WTC11 (cell line): ENCODE results near the gene HS2ST1. TPM values are rescaled to one million over a fixed set of nuclear protein-coding genes. Genes with fewer than 3 reads are reported as not detected.

ENCODE experiments used
- ATAC-seq: fragments of 200-7000 bp; cut with Tn5 transposase; 2 replicates; pipeline ENCODE4 v1.10.0; 2021; ENCODE audit warnings: mild to moderate bottlenecking, moderate library complexity
- CTCF ChIA-PET: fragments of 300-600 bp; sonication (Branson Sonifier 250); formaldehyde crosslinking; loops from one replicate; lab custom pipeline; 2021; ENCODE audit warnings: antibody characterized with exemption; lab: Charles Lee
- POLR2A ChIA-PET: fragments of 350-600 bp; sonication (Branson Sonifier 250); formaldehyde crosslinking; loops from one replicate; lab custom pipeline; 2021; ENCODE audit warnings: antibody characterized with exemption; lab: Charles Lee
- DNase-seq: peaks from one replicate; pipeline ENCODE4 v3.0.0; 2021; ENCODE audit warnings: low spot score
- H3K27ac Mint-ChIP-seq: 2 replicates; pipeline ENCODE4 v1.8.0; 2021; ENCODE audit warnings: mixed read lengths
- H3K27me3 Mint-ChIP-seq: 2 replicates; pipeline ENCODE4 v1.8.0; 2021; ENCODE audit warnings: low read depth, mild to moderate bottlenecking, moderate library complexity, mixed read lengths
- H3K36me3 Mint-ChIP-seq: 2 replicates; pipeline ENCODE4 v1.8.0; 2021; ENCODE audit warnings: mixed read lengths
- H3K4me1 Mint-ChIP-seq: 2 replicates; pipeline ENCODE4 v1.8.0; 2022; ENCODE audit warnings: mixed read lengths
- H3K4me3 Mint-ChIP-seq: 2 replicates; pipeline ENCODE4 v1.8.0; 2021; ENCODE audit warnings: mild to moderate bottlenecking, moderate library complexity, mixed read lengths
- H3K9me3 Mint-ChIP-seq: 2 replicates; pipeline ENCODE4 v1.8.0; 2021; ENCODE audit warnings: mixed read lengths
- ATF1 ChIP-seq: sonication (generic); formaldehyde crosslinking; IDR thresholded peaks from 2 replicates; pipeline ENCODE4 v1.8.1; 2023; ENCODE audit warnings: mild to moderate bottlenecking, moderate library complexity, missing genetic modification reagents
- ERG ChIP-seq: fragments of 250-450 bp; sonication (Bioruptor Pico); IDR thresholded peaks from 2 replicates; pipeline ENCODE4 v1.8.0; 2021; ENCODE audit warnings: mild to moderate bottlenecking
- NFATC4 ChIP-seq: fragments of 250-450 bp; sonication (Bioruptor Pico); IDR thresholded peaks from 2 replicates; pipeline ENCODE4 v1.9.0; 2021; ENCODE audit warnings: mild to moderate bottlenecking
- NFE2L1 ChIP-seq: sonication (generic); formaldehyde crosslinking; IDR thresholded peaks from 2 replicates; pipeline ENCODE4 v1.8.1; 2023; ENCODE audit warnings: missing genetic modification reagents
- NR1H2 ChIP-seq: sonication (generic); formaldehyde crosslinking; IDR thresholded peaks from 2 replicates; pipeline ENCODE4 v1.9.0; 2021; ENCODE audit warnings: mild to moderate bottlenecking, moderate library complexity, missing genetic modification reagents
- NR2C2 ChIP-seq: sonication (generic); formaldehyde crosslinking; IDR thresholded peaks from 2 replicates; pipeline ENCODE4 v1.8.0; 2022; ENCODE audit warnings: mild to moderate bottlenecking, missing genetic modification reagents
- OVOL2 ChIP-seq: fragments of 250-450 bp; sonication (Bioruptor Pico); IDR thresholded peaks from 2 replicates; pipeline ENCODE4 v1.9.0; 2021; ENCODE audit warnings: mild to moderate bottlenecking, borderline replicate concordance
- PRRX2 ChIP-seq: fragments of 250-450 bp; sonication (Bioruptor Pico); IDR thresholded peaks from 2 replicates; pipeline ENCODE4 v1.8.0; 2021; ENCODE audit warnings: mild to moderate bottlenecking
- RORB ChIP-seq: fragments of 250-450 bp; sonication (Bioruptor Pico); IDR thresholded peaks from 2 replicates; pipeline ENCODE4 v1.9.0; 2021; ENCODE audit warnings: mild to moderate bottlenecking
- SMAD4 ChIP-seq: sonication (generic); formaldehyde crosslinking; IDR thresholded peaks from 2 replicates; pipeline ENCODE4 v1.8.0; 2022; ENCODE audit warnings: mild to moderate bottlenecking, missing genetic modification reagents
- ZBTB21 ChIP-seq: sonication (generic); formaldehyde crosslinking; IDR thresholded peaks from 2 replicates; pipeline ENCODE4 v1.8.1; 2023; ENCODE audit warnings: mild to moderate bottlenecking, missing genetic modification reagents, borderline replicate concordance
- ZNF138 ChIP-seq: sonication (generic); formaldehyde crosslinking; conservative IDR thresholded peaks from 2 replicates; pipeline ENCODE4 v1.8.1; 2022; ENCODE audit warnings: mild to moderate bottlenecking, moderate library complexity, missing genetic modification reagents
- ZNF219 ChIP-seq: sonication (generic); formaldehyde crosslinking; IDR thresholded peaks from 2 replicates; pipeline ENCODE4 v1.8.0; 2023; ENCODE audit warnings: missing genetic modification reagents, mild to moderate bottlenecking, borderline replicate concordance
- ZNF263 ChIP-seq: sonication (generic); formaldehyde crosslinking; IDR thresholded peaks from 2 replicates; pipeline ENCODE4 v1.8.1; 2022; ENCODE audit warnings: low read depth, mild to moderate bottlenecking, moderate library complexity, missing genetic modification reagents
- ZNF317 ChIP-seq: sonication (generic); formaldehyde crosslinking; IDR thresholded peaks from 2 replicates; pipeline ENCODE4 v1.8.1; 2023; ENCODE audit warnings: low read depth, mild to moderate bottlenecking, moderate library complexity, missing genetic modification reagents, borderline replicate concordance
- ZNF423 ChIP-seq: fragments of 250-450 bp; sonication (Bioruptor Pico); IDR thresholded peaks from 2 replicates; pipeline ENCODE4 v2.1.2; 2022; ENCODE audit warnings: mild to moderate bottlenecking, moderate library complexity
- total RNA-seq: library from RNA; stranded (reverse); gene quantifications from 3 replicates; pipeline ENCODE4 v1.2.3, GENCODE V29; 2021
- TF ChIP-seq, protein P1 (sequence below): sonication (generic); formaldehyde crosslinking; IDR thresholded peaks from 2 replicates; pipeline ENCODE4 v1.8.0; 2022; ENCODE audit warnings: missing genetic modification reagents
- TF ChIP-seq, protein P2 (sequence below): sonication (generic); formaldehyde crosslinking; IDR thresholded peaks from 2 replicates; pipeline ENCODE4 v1.8.1; 2022; ENCODE audit warnings: mild to moderate bottlenecking, moderate library complexity, missing genetic modification reagents

The HS2ST1 gene
- total RNA-seq, 1 experiment from 2014 or later = 24.7 TPM

DNA sequence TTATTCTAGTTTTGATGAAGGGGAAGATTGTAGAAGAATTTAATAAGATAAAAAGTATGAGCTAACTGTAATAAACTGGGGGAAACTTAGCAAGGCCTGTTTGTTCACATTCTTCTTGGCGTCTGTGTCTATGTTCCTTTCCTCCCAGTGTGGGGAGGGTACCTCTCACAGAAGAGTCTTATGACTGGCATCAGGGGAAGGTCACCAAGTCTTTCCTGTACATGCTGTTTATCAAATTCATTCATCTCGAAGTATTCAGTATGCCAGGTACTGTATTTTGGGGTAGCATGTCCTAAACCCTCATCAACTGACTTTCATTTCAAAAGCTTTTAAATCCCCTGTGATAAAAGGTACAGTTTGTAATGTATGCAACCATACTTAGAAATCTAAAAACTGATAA is 78.4 kb downstream of the HS2ST1 start (continued):
- TF ChIP-seq ZNF138 (CRISPR knock-in tag) (no peak), NFE2L1 (CRISPR knock-in tag) (no peak), ZNF219 (no peak), ZNF317 (CRISPR knock-in tag) (no peak), OVOL2 (CRISPR knock-in tag) (no peak)

- Mint-ChIP-seq H3K27me3 (no peaks in the 10 kb centered on the region), H3K36me3 (peaks cover 3% of the 10 kb centered on the region), H3K4me1 (peaks cover 32% of the 10 kb centered on the region), H3K27ac (no peak overlapping the region), H3K4me3 (no peak overlapping the region), H3K9me3 (no peaks in the 10 kb centered on the region)
- TF ChIP-seq NFE2L1 (CRISPR knock-in tag) (no peak), ZNF423 (CRISPR knock-in tag) (no peak), PRRX2 (CRISPR knock-in tag) (no peak), SMAD4 (CRISPR knock-in tag) (no peak), ZBTB21 (CRISPR knock-in tag) (no peak), ATF1 (no peak), ZNF263 (CRISPR knock-in tag) (no peak), NR2C2 (CRISPR knock-in tag) (no peak), RORB (CRISPR knock-in tag) (no peak)
- TF ChIP-seq, protein P1, sequence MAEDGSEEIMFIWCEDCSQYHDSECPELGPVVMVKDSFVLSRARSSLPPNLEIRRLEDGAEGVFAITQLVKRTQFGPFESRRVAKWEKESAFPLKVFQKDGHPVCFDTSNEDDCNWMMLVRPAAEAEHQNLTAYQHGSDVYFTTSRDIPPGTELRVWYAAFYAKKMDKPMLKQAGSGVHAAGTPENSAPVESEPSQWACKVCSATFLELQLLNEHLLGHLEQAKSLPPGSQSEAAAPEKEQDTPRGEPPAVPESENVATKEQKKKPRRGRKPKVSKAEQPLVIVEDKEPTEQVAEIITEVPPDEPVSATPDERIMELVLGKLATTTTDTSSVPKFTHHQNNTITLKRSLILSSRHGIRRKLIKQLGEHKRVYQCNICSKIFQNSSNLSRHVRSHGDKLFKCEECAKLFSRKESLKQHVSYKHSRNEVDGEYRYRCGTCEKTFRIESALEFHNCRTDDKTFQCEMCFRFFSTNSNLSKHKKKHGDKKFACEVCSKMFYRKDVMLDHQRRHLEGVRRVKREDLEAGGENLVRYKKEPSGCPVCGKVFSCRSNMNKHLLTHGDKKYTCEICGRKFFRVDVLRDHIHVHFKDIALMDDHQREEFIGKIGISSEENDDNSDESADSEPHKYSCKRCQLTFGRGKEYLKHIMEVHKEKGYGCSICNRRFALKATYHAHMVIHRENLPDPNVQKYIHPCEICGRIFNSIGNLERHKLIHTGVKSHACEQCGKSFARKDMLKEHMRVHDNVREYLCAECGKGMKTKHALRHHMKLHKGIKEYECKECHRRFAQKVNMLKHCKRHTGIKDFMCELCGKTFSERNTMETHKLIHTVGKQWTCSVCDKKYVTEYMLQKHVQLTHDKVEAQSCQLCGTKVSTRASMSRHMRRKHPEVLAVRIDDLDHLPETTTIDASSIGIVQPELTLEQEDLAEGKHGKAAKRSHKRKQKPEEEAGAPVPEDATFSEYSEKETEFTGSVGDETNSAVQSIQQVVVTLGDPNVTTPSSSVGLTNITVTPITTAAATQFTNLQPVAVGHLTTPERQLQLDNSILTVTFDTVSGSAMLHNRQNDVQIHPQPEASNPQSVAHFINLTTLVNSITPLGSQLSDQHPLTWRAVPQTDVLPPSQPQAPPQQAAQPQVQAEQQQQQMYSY (CRISPR knock-in tag) = no peak
- TF ChIP-seq, protein P2, sequence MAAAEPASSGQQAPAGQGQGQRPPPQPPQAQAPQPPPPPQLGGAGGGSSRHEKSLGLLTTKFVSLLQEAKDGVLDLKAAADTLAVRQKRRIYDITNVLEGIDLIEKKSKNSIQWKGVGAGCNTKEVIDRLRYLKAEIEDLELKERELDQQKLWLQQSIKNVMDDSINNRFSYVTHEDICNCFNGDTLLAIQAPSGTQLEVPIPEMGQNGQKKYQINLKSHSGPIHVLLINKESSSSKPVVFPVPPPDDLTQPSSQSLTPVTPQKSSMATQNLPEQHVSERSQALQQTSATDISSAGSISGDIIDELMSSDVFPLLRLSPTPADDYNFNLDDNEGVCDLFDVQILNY (CRISPR knock-in tag) = no peak
- ChIA-PET POLR2A (no interaction called here), CTCF (no interaction called here)
- ATAC-seq (no peak), DNase-seq (no peak)
Measured at GRCh38 chr1:86993269-86993985, 79.0 kb downstream of the HS2ST1 start.

DNA sequence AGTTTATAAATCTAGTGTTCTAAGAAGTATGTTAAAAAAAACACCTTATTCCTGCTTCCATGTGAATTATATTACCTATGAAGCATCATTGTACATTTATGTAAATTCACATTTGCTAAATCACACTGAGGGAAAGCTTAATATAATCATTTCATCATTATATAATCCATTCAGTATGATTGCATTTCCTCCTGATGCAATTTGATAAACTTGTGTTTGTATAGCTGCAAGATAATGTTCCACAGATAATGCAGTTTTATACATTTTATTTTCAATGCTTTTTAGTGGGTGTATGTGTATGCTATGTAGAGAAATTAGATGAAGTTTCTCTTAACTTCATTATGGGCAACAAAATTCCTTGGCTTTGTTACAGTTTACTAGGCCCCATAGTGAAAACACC is 79.6 kb downstream of the HS2ST1 start:
- Mint-ChIP-seq H3K36me3 (peaks cover 3% of the 10 kb centered on the region), H3K4me1 (peaks cover 35% of the 10 kb centered on the region), H3K4me3 (no peak overlapping the region), H3K9me3 (no peaks in the 10 kb centered on the region), H3K27ac (no peak overlapping the region), H3K27me3 (no peaks in the 10 kb centered on the region)
- DNase-seq (no peak), ATAC-seq (no peak)
- CTCF ChIA-PET = no interaction called here
- no peak for TF ChIP-seq NR1H2 (CRISPR knock-in tag)
- no peak for TF ChIP-seq NFATC4 (CRISPR knock-in tag)
- no peak for TF ChIP-seq ERG
- POLR2A ChIA-PET = no interaction called here
